ENCODE measurements around the gene SLX4IP. TPM values are rescaled to one million over a fixed set of nuclear protein-coding genes. Genes with fewer than 3 reads are reported as not detected.

Gene SLX4IP
- total RNA-seq, 1 experiment from 2014 or later, result 11.1 TPM

DNA sequence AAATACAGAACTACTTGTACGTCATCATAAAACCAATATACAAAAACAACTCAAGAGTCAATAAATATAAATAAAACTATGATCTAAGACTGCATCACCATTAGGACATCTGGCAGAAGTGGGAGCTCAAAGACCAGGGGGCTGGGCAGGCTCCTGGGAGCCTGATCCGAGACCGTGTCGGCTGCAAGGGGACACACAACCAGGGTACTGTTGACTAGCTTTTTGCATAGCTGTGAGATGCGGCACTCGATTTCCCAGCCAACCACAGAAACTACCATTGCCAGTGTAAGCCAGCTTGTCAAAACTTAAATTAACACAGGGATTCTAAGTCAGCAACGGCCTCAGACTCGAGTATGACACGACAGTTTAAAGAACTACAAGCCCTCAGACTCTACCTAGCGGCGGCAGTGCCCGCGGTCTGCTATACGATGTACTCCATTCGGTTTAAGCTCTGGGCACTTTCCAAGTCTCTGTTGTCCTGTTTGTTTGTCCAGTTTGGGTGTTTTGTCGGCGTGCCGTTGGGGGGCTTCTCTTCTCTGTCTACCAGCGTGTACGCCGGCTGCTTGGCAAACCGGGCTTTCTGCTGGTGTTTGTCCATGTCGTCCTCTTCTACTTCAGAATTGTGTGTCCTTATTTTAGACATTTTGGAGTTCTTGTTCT is 204.1 kb downstream of the SLX4IP start:
- Histone ChIP-seq H3K9ac (ENCODE audit: low read length) (no peak overlapping the region), H3K79me2 (ENCODE audit: insufficient read depth, low read length) (no peaks in the 10 kb centered on the region), H3K27ac (ENCODE audit: low read depth, low read length) (no peak overlapping the region), H2AFZ (ENCODE audit: low read depth, low read length, poor library complexity, severe bottlenecking) (no peak overlapping the region), H3K4me1 (ENCODE audit: control insufficient read depth in 1 of 2, insufficient read depth in 2 of 2, low read length in 2 of 2) (no peaks in the 10 kb centered on the region), H3K9me2 (ENCODE audit: insufficient read depth) (no peaks in the 10 kb centered on the region), H4K20me1 (ENCODE audit: insufficient read depth) (no peaks in the 10 kb centered on the region), H3K4me2 (ENCODE audit: low read length) (no peak overlapping the region), H3K27me3 (ENCODE audit: insufficient read depth, low read length) (no peaks in the 10 kb centered on the region), H3K4me3 (replicated peaks in 1 of 2; ENCODE audit: low read depth in 1 of 2, low read length in 2 of 2) (no peak overlapping the region), H3K36me3 (ENCODE audit: control insufficient read depth in 1 of 2, insufficient read depth in 2 of 2, low read length in 2 of 2) (peaks cover 27 to 52% of the 10 kb centered on the region in 2 experiments; a peak in 3 of 4 replicates), H3K9me3 (ENCODE audit: control insufficient read depth in 1 of 2, insufficient read depth in 1 of 2, low read depth in 1 of 2, low read length in 2 of 2) (no peaks in the 10 kb centered on the region)
- intact Hi-C loops (cut with micrococcal nuclease), result no loop called here
- ChIA-PET RAD21 (ENCODE audit: low non-redundant PET in 1 of 2, low total read pairs in 2 of 2, uncharacterized antibody in 2 of 2, unreplicated experiment in 2 of 2) (no interaction called here), POLR2A (no interaction called here), CTCF (no interaction called here)
- no peak for ATAC-seq
- BruUV-seq (replicated peaks), result no TSS peak
- TF ChIP-seq, protein P1, sequence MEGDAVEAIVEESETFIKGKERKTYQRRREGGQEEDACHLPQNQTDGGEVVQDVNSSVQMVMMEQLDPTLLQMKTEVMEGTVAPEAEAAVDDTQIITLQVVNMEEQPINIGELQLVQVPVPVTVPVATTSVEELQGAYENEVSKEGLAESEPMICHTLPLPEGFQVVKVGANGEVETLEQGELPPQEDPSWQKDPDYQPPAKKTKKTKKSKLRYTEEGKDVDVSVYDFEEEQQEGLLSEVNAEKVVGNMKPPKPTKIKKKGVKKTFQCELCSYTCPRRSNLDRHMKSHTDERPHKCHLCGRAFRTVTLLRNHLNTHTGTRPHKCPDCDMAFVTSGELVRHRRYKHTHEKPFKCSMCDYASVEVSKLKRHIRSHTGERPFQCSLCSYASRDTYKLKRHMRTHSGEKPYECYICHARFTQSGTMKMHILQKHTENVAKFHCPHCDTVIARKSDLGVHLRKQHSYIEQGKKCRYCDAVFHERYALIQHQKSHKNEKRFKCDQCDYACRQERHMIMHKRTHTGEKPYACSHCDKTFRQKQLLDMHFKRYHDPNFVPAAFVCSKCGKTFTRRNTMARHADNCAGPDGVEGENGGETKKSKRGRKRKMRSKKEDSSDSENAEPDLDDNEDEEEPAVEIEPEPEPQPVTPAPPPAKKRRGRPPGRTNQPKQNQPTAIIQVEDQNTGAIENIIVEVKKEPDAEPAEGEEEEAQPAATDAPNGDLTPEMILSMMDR (IDR thresholded peaks at IDR 0.05 in 2 of 3, conservative IDR thresholded peaks at IDR 0.05 in 1 of 3; ENCODE audit: borderline replicate concordance in 1 of 3, insufficient read depth in 1 of 3, low read depth in 2 of 3, low read length in 2 of 3), result no peak
- no peak for TF ChIP-seq CEBPB (IDR thresholded peaks at IDR 0.05; ENCODE audit: low read depth)
- no peak for TF ChIP-seq RAD21 (IDR thresholded peaks at IDR 0.05; ENCODE audit: low read depth)
- no peak for TF ChIP-seq CBX3 (IDR thresholded peaks at IDR 0.05; ENCODE audit: low read depth)
- TF ChIP-seq ELF1 (IDR thresholded peaks at IDR 0.05; ENCODE audit: borderline replicate concordance, low read depth), result no peak
- no peak for TF ChIP-seq YY1 (IDR thresholded peaks at IDR 0.05; ENCODE audit: extremely low read depth, insufficient replicate concordance, low read depth, low read length)
- TF ChIP-seq SIN3A (IDR thresholded peaks at IDR 0.05; ENCODE audit: low read depth), result no peak
- no peak for TF ChIP-seq TCF7L2 (IDR thresholded peaks at IDR 0.05; ENCODE audit: borderline replicate concordance, extremely low read depth, insufficient read depth, insufficient read length)
- no peak for TF ChIP-seq ZFX (IDR thresholded peaks at IDR 0.05)
- no peak for TF ChIP-seq EZH2phosphoT487 (IDR thresholded peaks at IDR 0.05; ENCODE audit: borderline replicate concordance)
- TF ChIP-seq ZNF274 (IDR thresholded peaks at IDR 0.05; ENCODE audit: low read depth, low read length), result no peak
- TF ChIP-seq EGR1 (IDR thresholded peaks at IDR 0.05; ENCODE audit: low read depth), result no peak
- TF ChIP-seq, protein P2, sequence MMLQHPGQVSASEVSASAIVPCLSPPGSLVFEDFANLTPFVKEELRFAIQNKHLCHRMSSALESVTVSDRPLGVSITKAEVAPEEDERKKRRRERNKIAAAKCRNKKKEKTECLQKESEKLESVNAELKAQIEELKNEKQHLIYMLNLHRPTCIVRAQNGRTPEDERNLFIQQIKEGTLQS (IDR thresholded peaks at IDR 0.05), result no peak
- no peak for TF ChIP-seq EZH2 (IDR thresholded peaks at IDR 0.05)
- TF ChIP-seq, protein P3, sequence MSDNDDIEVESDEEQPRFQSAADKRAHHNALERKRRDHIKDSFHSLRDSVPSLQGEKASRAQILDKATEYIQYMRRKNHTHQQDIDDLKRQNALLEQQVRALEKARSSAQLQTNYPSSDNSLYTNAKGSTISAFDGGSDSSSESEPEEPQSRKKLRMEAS (IDR thresholded peaks at IDR 0.05), result no peak
- TF ChIP-seq POLR2A (IDR thresholded peaks at IDR 0.05; ENCODE audit: borderline replicate concordance, extremely low read depth, insufficient read depth, insufficient read length), result no peak
- TF ChIP-seq POLR2AphosphoS5 (IDR thresholded peaks at IDR 0.05; ENCODE audit: low read depth, low read length), result no peak
- no peak for DNase-seq (ENCODE audit: low read depth, low spot score)

Data from HCT116 (cell line).